GM18526 (cell line): Measurements from ENCODE around the gene IGFL3.

Source experiments
- POLR2A ChIP-seq: IDR thresholded peaks from 3 replicates; pipeline ENCODE4 v1.6.1; 2011; ENCODE audit not compliant: insufficient read length; ENCODE audit errors: extremely low read depth

IGFL3 gene

GRCh38 chr19:46088101-46088500, 36.4 kb downstream of the IGFL3 start:
- TF ChIP-seq POLR2A = no peak

GRCh38 chr19:46085888-46086287, 38.6 kb downstream of the IGFL3 start:
- TF ChIP-seq POLR2A = no peak

GRCh38 chr19:46082728-46083050, 41.8 kb downstream of the IGFL3 start:
- no peak for TF ChIP-seq POLR2A

- no peak for TF ChIP-seq POLR2A
Measured at GRCh38 chr19:46081928-46082727, 42.4 kb downstream of the IGFL3 start.

GRCh38 chr19:46080561-46080960, 43.9 kb downstream of the IGFL3 start:
- TF ChIP-seq POLR2A = no peak

- TF ChIP-seq POLR2A = no peak
Measured at GRCh38 chr19:46079576-46079975, 44.9 kb downstream of the IGFL3 start.

- no peak for TF ChIP-seq POLR2A
Measured at GRCh38 chr19:46077815-46078167, 46.7 kb downstream of the IGFL3 start.

- TF ChIP-seq POLR2A = no peak
Measured at GRCh38 chr19:46076951-46077814, 47.3 kb downstream of the IGFL3 start.

GRCh38 chr19:46076031-46076880, 48.2 kb downstream of the IGFL3 start:
- no peak for TF ChIP-seq POLR2A

- TF ChIP-seq POLR2A = no peak
Measured at GRCh38 chr19:46073268-46073922, 51.1 kb downstream of the IGFL3 start.
